Spleen (tissue), 7 donors: ENCODE results near the gene ARHGAP30.

ENCODE experiments used
- CTCF ChIP-seq, 11 experiments: fragments of 200-600 bp in 7 of 11; fragments of 450-650 bp in 4 of 11; sonication (generic) in 4 of 11; IDR thresholded peaks in 8 of 11; conservative IDR thresholded peaks in 3 of 11; 1 replicate in 7 of 11; 2 replicates in 4 of 11; pipeline versions ENCODE4 v1.4.0 to v1.8.0; 2016 to 2021; ENCODE audit warnings: antibody characterized with exemption in 11 of 11, inconsistent platforms in 4 of 11, mild to moderate bottlenecking in 1 of 11
- POLR2A ChIP-seq, 3 donors: fragments of 450-650 bp; IDR thresholded peaks; one replicate each; pipeline ENCODE4 v1.5.1; 2017; ENCODE audit warnings: antibody characterized with exemption in 3 of 3, mild to moderate bottlenecking in 1 of 3
- POLR2AphosphoS5 ChIP-seq, 3 donors: sonication (generic); formaldehyde crosslinking; IDR thresholded peaks; one replicate each; pipeline ENCODE4 v1.5.1; 2017; ENCODE audit warnings: antibody characterized with exemption in 3 of 3
- donor health status: DM: no; HTN: no; CAD: no; lungs with moderate emphysema.
- donor health status: DM: no; HTN: no; CAD: no.
- donor health status: DM: no; HTN: no; CAD: no.

GRCh38 chr1:161100556-161100955 is 30.9 kb upstream of the ARHGAP30 start:
- TF ChIP-seq POLR2A (IDR thresholded peaks at IDR 0.05) (no peak), CTCF (IDR thresholded peaks at IDR 0.05 in 8 of 11, conservative IDR thresholded peaks at IDR 0.05 in 3 of 11) (no peak), POLR2AphosphoS5 (IDR thresholded peaks at IDR 0.05) (no peak)
